ENCODE measurements around the gene GPS1. TPM values are rescaled to one million over a fixed set of nuclear protein-coding genes. Genes with fewer than 3 reads are reported as not detected.

The GPS1 gene
- total RNA-seq, 6 donors from 2014 or later: 55.2 to 147 (median 108) TPM

- WGBS, 2 donors: 56% methylated on average over 9 to 19 of the region's 22 CpGs
- Histone ChIP-seq H3K9me3 (no peaks in the 10 kb centered on the region), H3K4me1 (peaks cover 0 to 45% (median 20%) of the 10 kb centered on the region in 4 donors), H3K4me3 (peak overlapping the region in 2 of 4 donors; percentile 12 to 18), H3K27me3 (no peaks in the 10 kb centered on the region), H3K36me3 (peaks cover 0 to 28% (median 7%) of the 10 kb centered on the region in 4 donors), H3K27ac (peak overlapping the region; percentile 75 to 91 (median 79))
- ATAC-seq (ENCODE audit: low FRiP score in 2 of 2) (no peak), DNase-seq (peak in 1 of 2 donors; percentile 86)
- TF ChIP-seq CTCF (IDR thresholded peaks at IDR 0.05) (no peak), POLR2A (IDR thresholded peaks at IDR 0.05) (no peak), POLR2AphosphoS5 (IDR thresholded peaks at IDR 0.05) (no peak), EP300 (IDR thresholded peaks at IDR 0.05) (no peak)
These were observed 38.4 kb upstream of the GPS1 start for GRCh38 chr17:82013341-82013740.

- peak in 1 of 2 donors; percentile 56 for ATAC-seq (ENCODE audit: low FRiP score in 2 of 2)
- peak overlapping the region in 2 of 4 donors; percentile 12 to 18 for H3K4me3 ChIP-seq
- H3K27ac ChIP-seq: peak overlapping the region; percentile 75 to 91 (median 79)
- WGBS, 2 donors: 68 to 75% methylated on average over 13 to 15 of the region's 16 CpGs
- DNase-seq: peak; percentile 82 to 85
- H3K36me3 ChIP-seq: peaks cover 0 to 33% (median 7%) of the 10 kb centered on the region in 4 donors
- no peaks in the 10 kb centered on the region for H3K27me3 ChIP-seq
- peaks cover 0 to 47% (median 20%) of the 10 kb centered on the region in 4 donors for H3K4me1 ChIP-seq
- no peaks in the 10 kb centered on the region for H3K9me3 ChIP-seq
- TF ChIP-seq CTCF (IDR thresholded peaks at IDR 0.05): no peak
- TF ChIP-seq EP300 (IDR thresholded peaks at IDR 0.05): no peak
- TF ChIP-seq POLR2AphosphoS5 (IDR thresholded peaks at IDR 0.05): peak in 1 of 2 donors; percentile 56
- peak in 2 of 4 donors; percentile 26 to 79 for TF ChIP-seq POLR2A (IDR thresholded peaks at IDR 0.05)
These were observed 37.9 kb upstream of the GPS1 start for GRCh38 chr17:82013772-82014321.

- 57 to 67% methylated on average over 1 to 23 of the region's 23 CpGs for WGBS, 2 donors
- peak overlapping the region in 2 of 4 donors; percentile 12 to 18 for H3K4me3 ChIP-seq
- peak in 3 of 6 experiments; percentile 4 to 21 (median 18) for TF ChIP-seq CTCF (IDR thresholded peaks at IDR 0.05)
- TF ChIP-seq POLR2A (IDR thresholded peaks at IDR 0.05): no peak
- TF ChIP-seq POLR2AphosphoS5 (IDR thresholded peaks at IDR 0.05): no peak
- no peaks in the 10 kb centered on the region for H3K27me3 ChIP-seq
- H3K27ac ChIP-seq: peak overlapping the region; percentile 21 to 91 (median 79)
- H3K9me3 ChIP-seq: no peaks in the 10 kb centered on the region
- peaks cover 0 to 32% (median 7%) of the 10 kb centered on the region in 4 donors for H3K36me3 ChIP-seq
- DNase-seq (peak; percentile 61 to 85), ATAC-seq (ENCODE audit: low FRiP score in 2 of 2) (peak in 1 of 2 donors; percentile 5)
- H3K4me1 ChIP-seq: peaks cover 0 to 52% (median 23%) of the 10 kb centered on the region in 4 donors
These were observed 37.3 kb upstream of the GPS1 start for GRCh38 chr17:82014432-82014831.

GRCh38 chr17:82014971-82015310, 36.8 kb upstream of the GPS1 start:
- DNase-seq (peak in 1 of 2 donors; percentile 78), ATAC-seq (ENCODE audit: low FRiP score in 2 of 2) (no peak)
- H3K4me3 ChIP-seq: no peak overlapping the region
- 81 to 91% methylated on average over 9 to 12 of the region's 13 CpGs for WGBS, 2 donors
- peak overlapping the region; percentile 21 to 91 (median 79) for H3K27ac ChIP-seq
- no peaks in the 10 kb centered on the region for H3K27me3 ChIP-seq
- TF ChIP-seq POLR2AphosphoS5 (IDR thresholded peaks at IDR 0.05) (no peak), EP300 (IDR thresholded peaks at IDR 0.05) (no peak), POLR2A (IDR thresholded peaks at IDR 0.05) (no peak), CTCF (IDR thresholded peaks at IDR 0.05) (no peak)
- H3K9me3 ChIP-seq: no peaks in the 10 kb centered on the region
- peaks cover 0 to 57% (median 28%) of the 10 kb centered on the region in 4 donors for H3K4me1 ChIP-seq
- H3K36me3 ChIP-seq: peaks cover 0 to 31% (median 7%) of the 10 kb centered on the region in 4 donors
